Esophagus muscularis mucosa (tissue), 4 donors: Measurements from ENCODE around the gene ADK.

Experiments used
- CTCF ChIP-seq, 3 experiments: fragments of 200-600 bp in 2 of 3; fragments of 450-650 bp in 1 of 3; sonication (generic) in 2 of 3; IDR thresholded peaks; one replicate each; pipeline ENCODE4 v1.5.1; 2017 to 2019; ENCODE audit warnings: antibody characterized with exemption in 3 of 3, mild to moderate bottlenecking in 2 of 3, moderate library complexity in 1 of 3
- EP300 ChIP-seq: sonication (generic); formaldehyde crosslinking; IDR thresholded peaks from one replicate; pipeline ENCODE4 v1.6.1; 2017; ENCODE audit warnings: antibody characterized with exemption
- POLR2A ChIP-seq: fragments of 450-650 bp; IDR thresholded peaks from one replicate; pipeline ENCODE4 v1.6.1; 2017; ENCODE audit warnings: antibody characterized with exemption, moderate library complexity, mild to moderate bottlenecking, low read depth
- POLR2AphosphoS5 ChIP-seq, 2 donors: sonication (generic); formaldehyde crosslinking; IDR thresholded peaks; one replicate each; pipeline ENCODE4 v1.6.1; 2017; ENCODE audit warnings: antibody characterized with exemption in 2 of 2

GRCh38 chr10:74122060-74122459 is 29.0 kb upstream of the ADK start:
- TF ChIP-seq POLR2A (no peak), CTCF (IDR thresholded peaks at IDR 0.05) (no peak), EP300 (no peak), POLR2AphosphoS5 (IDR thresholded peaks at IDR 0.05) (no peak)
